Esophagus squamous epithelium (tissue), 4 donors: ENCODE results near the gene DNAJC30.

ENCODE experiments used
- POLR2A ChIP-seq, 4 donors: fragments of 450-650 bp; IDR thresholded peaks; one replicate each; pipeline ENCODE4 v1.6.1; 2017; ENCODE audit warnings: antibody characterized with exemption in 4 of 4, mild to moderate bottlenecking in 4 of 4, moderate library complexity in 3 of 4
- TF ChIP-seq, protein P1 (sequence below), 6 experiments: fragments of 450-650 bp in 4 of 6; fragments of 200-600 bp in 2 of 6; sonication (generic) in 2 of 6; IDR thresholded peaks; one replicate each; pipeline ENCODE4 v1.5.1; 2016 to 2019; ENCODE audit warnings: antibody characterized with exemption in 6 of 6, mild to moderate bottlenecking in 4 of 6, moderate library complexity in 4 of 6

DNA sequence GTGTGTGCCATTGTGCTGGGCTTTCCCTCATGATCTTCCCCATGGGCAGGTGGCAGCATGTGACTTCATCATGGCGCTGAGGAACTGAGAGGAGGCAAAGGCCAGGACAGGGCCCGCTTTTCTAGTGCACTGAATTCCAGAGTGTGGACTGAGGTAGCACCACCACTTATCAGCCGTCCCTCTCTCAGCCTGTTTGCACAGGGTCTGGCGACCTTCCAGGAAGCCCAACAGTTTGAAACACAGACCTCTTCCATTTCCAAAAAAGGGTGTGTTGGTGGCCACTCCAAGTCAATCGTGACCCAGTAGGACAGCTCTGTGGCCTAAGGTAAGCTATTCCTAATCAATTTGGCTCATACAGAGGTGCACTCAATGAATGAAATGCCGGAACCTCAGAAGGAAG, 4.4 kb downstream of the DNAJC30 start:
- TF ChIP-seq, protein P1, sequence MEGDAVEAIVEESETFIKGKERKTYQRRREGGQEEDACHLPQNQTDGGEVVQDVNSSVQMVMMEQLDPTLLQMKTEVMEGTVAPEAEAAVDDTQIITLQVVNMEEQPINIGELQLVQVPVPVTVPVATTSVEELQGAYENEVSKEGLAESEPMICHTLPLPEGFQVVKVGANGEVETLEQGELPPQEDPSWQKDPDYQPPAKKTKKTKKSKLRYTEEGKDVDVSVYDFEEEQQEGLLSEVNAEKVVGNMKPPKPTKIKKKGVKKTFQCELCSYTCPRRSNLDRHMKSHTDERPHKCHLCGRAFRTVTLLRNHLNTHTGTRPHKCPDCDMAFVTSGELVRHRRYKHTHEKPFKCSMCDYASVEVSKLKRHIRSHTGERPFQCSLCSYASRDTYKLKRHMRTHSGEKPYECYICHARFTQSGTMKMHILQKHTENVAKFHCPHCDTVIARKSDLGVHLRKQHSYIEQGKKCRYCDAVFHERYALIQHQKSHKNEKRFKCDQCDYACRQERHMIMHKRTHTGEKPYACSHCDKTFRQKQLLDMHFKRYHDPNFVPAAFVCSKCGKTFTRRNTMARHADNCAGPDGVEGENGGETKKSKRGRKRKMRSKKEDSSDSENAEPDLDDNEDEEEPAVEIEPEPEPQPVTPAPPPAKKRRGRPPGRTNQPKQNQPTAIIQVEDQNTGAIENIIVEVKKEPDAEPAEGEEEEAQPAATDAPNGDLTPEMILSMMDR (IDR thresholded peaks at IDR 0.05), result no peak
- TF ChIP-seq POLR2A (IDR thresholded peaks at IDR 0.05), result no peak
